NCI-H1105 treated with DMSO at 0.1 percent for 48 hours (cell line): ENCODE results near the gene MAGEA8.
"Not testable (repeated sequence)": the region's sequence is repeated elsewhere in the genome, so short reads cannot be mapped to it uniquely, and the experiment has no call there.

Source experiments
- DNase-seq: peaks from one replicate; lab custom pipeline; 2025; lab: John Stamatoyannopoulos, UW

The MAGEA8 gene

DNA sequence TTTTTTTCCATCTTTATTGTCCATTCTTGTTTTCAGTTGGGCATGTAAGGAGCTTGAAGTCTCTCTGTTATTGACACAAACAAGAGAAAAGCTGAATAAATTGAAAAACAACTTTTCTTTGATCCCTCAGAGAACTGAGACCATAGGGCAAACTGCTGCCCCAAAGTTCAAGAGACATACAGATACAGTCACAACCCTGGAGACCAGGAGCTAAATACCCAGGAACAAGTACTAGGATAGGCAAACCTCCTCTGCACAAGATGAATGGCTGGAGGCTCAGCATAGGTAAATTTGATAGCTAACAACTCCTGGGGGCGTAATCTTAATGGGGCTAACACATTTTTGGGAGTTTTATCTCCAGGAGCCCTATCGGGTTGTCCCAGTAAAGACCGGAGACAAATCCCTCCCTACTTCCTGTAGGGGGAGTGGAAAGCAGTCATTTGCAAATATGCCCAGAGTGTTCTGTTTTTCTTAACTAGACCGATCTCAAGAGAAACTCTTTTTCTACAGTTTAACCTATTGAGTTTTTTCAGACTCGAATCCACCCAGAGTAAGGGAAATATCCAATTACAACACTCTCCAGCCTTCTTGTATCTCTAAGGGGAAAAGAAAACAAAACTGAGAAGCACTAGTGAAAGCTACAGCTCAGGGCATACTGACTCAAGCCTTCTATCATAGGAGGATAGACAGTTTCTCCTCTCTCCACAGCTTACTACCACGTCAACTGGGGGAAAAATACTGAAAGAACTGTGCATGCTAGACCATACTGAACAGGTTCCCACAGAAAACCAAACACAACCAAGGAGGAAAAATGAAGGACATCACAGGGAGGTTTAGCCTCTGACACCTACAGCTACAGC, 23.1 kb downstream of the MAGEA8 start:
- no peak for DNase-seq

DNA sequence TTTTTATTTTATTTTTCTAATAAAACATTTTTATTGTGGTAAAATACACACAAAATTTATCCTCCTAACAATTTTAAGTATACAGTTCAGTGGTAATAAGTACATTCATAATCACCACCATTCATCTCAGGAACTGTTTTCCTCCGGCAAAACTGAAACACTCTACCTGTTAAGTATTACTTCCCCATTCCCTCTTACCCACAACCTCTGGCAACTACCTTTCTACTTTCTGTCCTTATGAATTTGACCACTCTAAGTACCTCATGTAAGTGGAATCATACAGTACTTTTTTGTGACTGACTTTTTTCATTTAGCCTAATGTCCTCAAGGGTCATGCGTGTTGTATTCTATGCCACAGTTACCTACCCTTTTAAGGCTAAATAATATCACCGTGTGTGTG, 27.3 kb downstream of the MAGEA8 start:
- no peak for DNase-seq

DNA sequence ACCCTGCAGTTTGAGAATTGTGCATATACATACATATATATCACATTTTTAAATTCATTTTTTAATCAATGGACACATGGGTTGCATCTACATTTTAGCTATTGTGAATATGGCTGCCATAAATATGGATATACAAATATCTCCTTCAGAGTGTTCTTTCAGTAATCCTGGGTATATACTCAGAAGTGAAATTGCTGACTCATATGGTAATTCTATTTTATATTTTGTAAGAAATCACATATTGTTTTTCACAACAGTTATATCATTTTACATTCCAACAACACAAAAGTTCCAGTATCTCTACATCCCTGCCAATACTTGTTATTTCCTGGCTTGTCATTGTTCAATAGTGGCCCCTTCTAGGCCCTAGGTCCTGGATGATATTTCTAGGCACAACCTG, 27.7 kb downstream of the MAGEA8 start:
- no peak for DNase-seq

DNA sequence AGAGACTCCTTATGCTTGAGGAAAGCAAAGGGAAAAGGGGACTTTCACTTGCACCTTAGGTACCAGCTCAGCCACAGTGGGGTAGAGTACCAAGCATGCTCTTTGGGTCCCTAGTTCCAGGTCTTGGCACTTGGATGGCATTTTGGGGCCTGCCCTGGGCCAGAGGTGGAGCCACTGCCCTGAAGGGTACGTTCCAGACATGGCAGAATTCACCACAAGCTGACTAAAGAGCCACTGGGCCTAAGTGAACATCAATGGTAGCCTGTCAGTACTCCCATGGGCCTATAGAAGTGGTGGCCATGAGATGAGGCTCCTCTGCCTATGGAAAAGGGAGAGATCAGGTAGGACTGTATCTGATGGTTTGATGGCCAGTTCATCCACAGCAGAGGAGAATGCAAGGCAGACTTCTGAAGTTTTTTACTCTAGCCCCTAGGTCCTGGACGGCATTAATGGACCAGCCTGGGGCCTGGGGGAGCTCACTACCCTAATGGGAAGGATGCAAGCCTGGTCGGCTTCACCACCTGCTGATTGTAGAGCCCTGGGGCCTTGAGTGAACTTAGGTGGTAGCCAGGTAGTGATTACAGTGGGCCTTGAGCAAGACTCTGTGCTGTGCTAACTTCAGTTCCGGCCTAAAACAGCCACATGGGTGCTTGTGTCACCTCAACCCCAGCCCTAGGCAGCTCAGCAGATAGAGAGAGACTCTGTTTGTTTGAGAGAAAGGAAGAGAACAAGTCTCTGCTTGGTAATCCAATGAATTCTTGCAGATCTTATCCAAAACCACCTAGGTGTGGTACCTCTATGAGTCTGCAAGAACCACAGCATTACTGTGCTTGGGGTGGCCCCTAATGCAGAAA, 28.6 kb downstream of the MAGEA8 start:
- no peak for DNase-seq

GRCh38 chrX:149910178-149910695, 29.3 kb downstream of the MAGEA8 start:
- no peak for DNase-seq

- no peak for DNase-seq
Observed at GRCh38 chrX:149916745-149917392, 35.9 kb downstream of the MAGEA8 start.

DNA sequence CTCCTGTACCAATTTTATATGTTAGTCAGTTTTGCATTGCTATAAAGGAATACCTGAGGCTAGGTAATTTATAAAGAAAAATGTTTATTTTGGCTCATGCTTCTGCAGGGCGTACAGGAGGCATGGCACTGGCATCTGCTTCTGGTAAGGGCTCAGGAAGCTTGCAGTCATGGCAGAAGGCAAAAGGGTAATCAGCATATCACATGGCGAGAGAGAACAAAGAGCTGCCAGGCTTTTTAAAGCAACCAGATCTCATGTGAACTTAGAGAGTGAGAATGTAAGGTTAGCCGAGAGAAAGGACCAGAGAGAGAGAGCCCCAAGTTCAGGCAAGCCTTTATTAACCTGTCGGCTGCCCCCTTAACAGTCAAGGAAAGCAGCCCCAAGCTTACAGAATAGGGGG, 42.9 kb downstream of the MAGEA8 start:
- not testable (repeated sequence) for DNase-seq

DNA sequence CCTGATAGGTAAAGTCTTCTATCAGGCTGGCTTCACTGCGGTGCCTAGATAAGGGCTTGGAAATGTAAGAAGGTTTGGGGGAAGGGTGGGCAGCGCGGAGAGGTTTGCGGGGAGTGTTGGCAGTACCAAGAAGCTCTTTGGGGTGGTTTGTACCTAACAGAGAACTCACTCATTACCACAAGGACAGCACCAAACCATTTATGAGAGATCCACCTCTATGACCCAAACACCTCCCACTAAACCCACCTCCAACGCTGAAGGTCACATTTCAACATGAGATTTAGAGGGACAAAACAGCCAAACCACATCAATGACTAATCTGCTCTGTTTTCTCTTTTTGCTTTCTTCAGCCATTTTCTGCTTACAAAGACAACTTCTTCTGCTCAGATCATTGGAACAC, 43.5 kb downstream of the MAGEA8 start:
- not testable (repeated sequence) for DNase-seq

DNA sequence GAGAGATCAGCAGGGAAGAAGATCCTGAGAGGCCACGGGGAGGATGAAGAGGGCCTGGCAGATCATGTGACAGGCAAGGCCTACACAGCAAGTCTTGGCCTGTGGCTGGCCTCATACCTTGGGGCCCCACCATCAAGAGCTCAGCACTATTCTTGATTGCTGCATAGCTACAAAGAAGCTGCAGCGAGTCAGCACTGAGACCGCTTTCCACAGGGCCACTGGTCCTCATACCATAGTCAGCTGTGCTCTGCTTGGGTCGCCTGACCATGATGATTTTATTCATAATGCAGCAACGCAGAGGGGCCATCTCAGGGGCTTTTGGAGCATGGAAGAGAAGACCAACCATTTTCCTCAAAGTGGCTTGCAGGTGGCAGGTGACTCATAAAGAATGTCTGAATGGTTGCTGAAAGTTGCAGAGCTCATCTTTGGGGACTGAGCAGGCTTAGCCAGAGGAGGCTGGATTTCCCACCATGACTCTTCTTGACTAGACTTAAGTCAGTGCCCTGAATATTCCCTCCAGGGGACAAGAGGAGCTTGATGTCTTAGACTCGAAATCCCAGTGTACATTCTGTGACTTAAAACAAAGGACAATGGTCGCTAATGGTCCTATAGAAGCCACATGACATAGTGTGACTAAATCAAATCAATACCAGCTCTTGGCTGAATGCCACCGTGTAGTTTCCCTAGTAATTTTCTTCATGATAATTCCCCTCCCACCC, 46.4 kb downstream of the MAGEA8 start:
- not testable (repeated sequence) for DNase-seq

DNA sequence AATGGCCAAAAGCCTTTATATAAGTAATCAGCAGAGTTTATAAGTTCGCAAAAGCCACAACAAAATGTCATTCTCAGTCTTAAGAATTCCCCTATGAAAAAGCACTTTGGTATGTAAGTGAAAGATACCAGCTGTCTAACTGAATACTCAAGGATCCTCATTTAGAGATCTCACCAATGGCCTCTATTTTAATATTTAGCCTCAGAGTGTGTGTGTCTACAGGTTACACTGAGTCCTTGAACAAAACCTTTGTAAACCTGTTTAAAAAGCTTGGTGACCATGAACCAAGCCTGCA, 46.9 kb downstream of the MAGEA8 start:
- not testable (repeated sequence) for DNase-seq

DNA sequence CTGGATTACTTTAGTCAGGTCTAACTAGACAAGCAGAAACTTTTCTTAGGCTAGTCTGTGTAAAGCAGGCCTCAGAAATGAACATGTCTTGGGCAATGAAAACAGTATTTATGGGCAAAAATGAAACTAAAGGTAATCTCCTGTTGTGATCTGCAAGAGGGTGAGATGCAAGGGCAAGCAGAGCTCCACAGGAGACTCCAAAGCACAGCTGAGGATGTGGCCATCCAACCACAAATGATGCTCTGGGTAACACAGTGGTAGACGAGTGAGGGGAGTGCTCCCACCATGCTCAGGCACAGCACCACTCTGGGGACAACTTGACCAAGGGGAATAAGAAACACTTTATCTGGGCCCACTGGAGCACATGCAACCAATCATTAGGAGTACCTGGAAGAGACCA, 47.7 kb downstream of the MAGEA8 start:
- DNase-seq, result not testable (repeated sequence)

DNA sequence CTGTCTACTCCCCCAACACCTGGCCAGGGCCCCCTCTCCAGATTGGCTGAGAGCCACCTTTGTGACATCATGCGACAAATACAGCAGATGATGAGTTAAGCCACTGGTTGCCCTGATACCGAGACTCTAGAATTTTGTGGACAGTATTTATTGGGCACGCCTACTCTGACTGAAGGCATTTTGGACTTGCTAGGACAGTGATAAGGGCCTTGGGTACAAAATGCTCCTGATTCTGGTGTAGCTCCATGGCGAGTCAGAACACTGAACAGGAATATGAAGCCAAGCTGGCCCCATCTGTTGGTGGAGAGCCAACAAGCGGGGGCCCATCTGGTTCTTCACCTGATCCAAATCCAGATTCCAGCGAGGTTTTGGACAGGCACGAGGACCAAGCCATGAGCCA, 48.4 kb downstream of the MAGEA8 start, which contains the start of gene HSFX4:
TSS of gene HSFX4 (plus strand) at position 174 of the 400 bp plus-strand sequence. CDS start at position 246, 72 bp downstream.
- DNase-seq, result not testable (repeated sequence)

DNA sequence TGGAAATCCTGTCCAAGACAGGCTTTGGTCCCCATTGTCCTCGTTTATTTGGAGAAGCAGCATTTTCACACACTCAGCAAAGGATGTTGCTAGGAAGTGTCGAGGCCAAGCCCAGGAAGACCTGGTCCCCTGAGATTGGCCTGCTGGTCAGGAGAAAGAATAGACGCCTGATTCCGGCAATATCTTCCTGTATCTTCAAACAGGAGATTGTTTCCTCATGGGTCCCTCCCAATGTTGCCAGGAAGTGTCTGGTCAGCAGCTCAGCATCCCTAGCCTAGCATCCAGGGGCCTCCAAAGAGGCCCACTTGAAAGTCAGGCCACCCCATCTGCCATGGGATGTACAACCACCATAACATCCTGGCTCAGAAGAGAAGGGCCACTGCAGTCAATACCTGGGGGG, 50.4 kb downstream of the MAGEA8 start:
- DNase-seq, result not testable (repeated sequence)

GRCh38 chrX:149932150-149932549, 51.2 kb downstream of the MAGEA8 start:
- DNase-seq, result not testable (repeated sequence)

GRCh38 chrX:149932970-149933369, 52.0 kb downstream of the MAGEA8 start:
- DNase-seq, result not testable (repeated sequence)

- DNase-seq, result not testable (repeated sequence)
Observed at GRCh38 chrX:149933547-149933946, 52.6 kb downstream of the MAGEA8 start.
